ENCODE results near the gene STIP1. TPM values are rescaled to one million over a fixed set of nuclear protein-coding genes. Genes with fewer than 3 reads are reported as not detected.
A peak's percentile ranks its signal among the peaks of the same experiment; 100 is the strongest.

Gene STIP1
- total RNA-seq, 1 experiment from 2014 or later, result 297 TPM

DNA sequence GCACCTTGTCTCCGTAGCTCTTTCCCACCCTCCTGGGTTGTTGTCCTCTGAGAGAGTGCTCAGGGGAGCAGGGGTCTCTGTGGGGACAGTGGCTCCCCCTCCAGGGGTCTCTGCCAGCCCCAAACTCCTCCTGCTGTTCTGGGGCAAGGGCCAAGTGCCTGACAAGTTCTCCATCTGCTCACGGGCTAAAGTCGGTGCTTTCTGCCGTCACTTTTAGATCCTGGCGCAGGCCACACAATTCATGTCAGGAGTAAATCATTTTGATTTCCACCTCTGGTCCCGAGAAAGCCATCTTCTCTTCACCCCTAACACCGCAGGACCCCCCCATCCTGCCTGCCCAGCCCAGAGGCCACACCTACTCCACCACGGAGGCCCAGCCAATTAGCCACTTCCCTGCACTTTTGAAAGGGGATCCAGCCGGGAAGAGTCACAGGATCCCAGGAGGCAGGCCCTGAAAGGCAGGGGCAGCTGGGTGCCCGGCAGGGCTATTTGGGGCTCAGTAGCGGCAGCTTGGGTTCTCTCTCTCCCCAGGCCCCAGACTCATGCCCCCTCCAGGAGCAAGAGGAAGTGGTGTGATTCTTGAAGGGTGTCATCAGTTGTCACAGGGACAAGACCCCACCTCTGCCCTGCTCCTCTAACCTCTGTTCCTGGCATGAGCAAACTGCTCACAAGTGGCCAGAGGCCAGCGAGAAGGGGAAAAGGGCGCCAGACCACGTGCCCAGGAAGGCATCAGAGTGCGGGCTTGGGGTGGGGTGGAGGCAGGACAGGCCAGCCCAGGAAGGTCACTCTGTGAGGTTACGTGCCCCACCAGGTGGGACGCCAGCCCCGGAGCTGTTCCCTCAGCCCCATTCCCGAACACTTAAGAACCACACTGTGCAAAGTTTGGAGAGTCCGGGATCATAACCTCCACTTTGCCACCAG lies 21.3 kb upstream of the STIP1 start:
- H3K4me3 ChIP-seq (ENCODE audit: low read depth, low read length), result peak overlapping the region; percentile 77
- POLR2A ChIA-PET, result interaction anchor here (0.6 to 2.3 kb wide), 3 partner anchors 21 to 226 kb away, joined by 3 to 33 read pairs (median 3); partner anchors contain the start of genes NAA40 and STIP1
- peak overlapping the region; percentile 78 for H3K4me3 Mint-ChIP-seq (ENCODE audit: unreplicated experiment)

DNA sequence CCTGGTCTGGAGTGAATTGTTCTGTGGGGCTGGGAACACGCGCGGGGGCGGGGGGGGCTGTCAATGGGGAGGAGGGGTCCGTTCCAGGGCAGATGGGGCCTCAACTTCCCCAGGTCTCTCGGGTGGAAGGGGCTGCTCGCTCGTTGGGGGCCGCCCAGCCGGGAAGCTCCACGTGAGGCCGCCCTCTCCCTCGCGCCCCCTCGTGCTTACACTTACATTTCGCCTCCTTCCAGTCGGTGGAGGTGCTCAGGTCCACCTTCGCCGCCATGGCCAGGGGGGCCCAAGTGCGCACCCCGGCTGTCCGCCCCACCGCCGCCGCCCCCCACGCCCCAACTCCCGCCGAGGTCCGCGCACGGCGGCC lies 20.5 kb upstream of the STIP1 start:
- ChIA-PET POLR2A (interaction anchor here (0.6 to 2.3 kb wide), 2 partner anchors 20 to 226 kb away, joined by 3 to 33 read pairs; partner anchors contain the start of genes NAA40 and STIP1), CTCF (interaction anchor here (1.0 to 2.8 kb wide), 3 partner anchors 12 to 152 kb away, joined by 3 to 19 read pairs (median 3); partner anchors contain the start of genes PRDX5, STIP1 and TRMT112)
- peak overlapping the region; percentile 77 for H3K4me3 ChIP-seq (ENCODE audit: low read depth, low read length)
- H3K27ac Mint-ChIP-seq (ENCODE audit: unreplicated experiment), result peak overlapping the region; percentile 89
- H3K4me1 ChIP-seq, result peaks cover 12% of the 10 kb centered on the region; the same call in 1 of the 2 replicates
- H3K4me3 Mint-ChIP-seq (ENCODE audit: unreplicated experiment), result peak overlapping the region; percentile 78
- H3K27me3 Mint-ChIP-seq (ENCODE audit: insufficient read depth, unreplicated experiment), result no peaks in the 10 kb centered on the region
- H3K27me3 ChIP-seq (replicated peaks; ENCODE audit: control insufficient read depth, insufficient read depth, low read length), result no peaks in the 10 kb centered on the region
- peaks cover 13% of the 10 kb centered on the region for H3K4me1 Mint-ChIP-seq (ENCODE audit: low read depth, unreplicated experiment)
- TF ChIP-seq, protein P1, sequence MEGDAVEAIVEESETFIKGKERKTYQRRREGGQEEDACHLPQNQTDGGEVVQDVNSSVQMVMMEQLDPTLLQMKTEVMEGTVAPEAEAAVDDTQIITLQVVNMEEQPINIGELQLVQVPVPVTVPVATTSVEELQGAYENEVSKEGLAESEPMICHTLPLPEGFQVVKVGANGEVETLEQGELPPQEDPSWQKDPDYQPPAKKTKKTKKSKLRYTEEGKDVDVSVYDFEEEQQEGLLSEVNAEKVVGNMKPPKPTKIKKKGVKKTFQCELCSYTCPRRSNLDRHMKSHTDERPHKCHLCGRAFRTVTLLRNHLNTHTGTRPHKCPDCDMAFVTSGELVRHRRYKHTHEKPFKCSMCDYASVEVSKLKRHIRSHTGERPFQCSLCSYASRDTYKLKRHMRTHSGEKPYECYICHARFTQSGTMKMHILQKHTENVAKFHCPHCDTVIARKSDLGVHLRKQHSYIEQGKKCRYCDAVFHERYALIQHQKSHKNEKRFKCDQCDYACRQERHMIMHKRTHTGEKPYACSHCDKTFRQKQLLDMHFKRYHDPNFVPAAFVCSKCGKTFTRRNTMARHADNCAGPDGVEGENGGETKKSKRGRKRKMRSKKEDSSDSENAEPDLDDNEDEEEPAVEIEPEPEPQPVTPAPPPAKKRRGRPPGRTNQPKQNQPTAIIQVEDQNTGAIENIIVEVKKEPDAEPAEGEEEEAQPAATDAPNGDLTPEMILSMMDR (IDR thresholded peaks at IDR 0.05; ENCODE audit: insufficient read depth in 1 of 2, low read depth in 1 of 2, low read length in 1 of 2, severe bottlenecking in 1 of 2, unreplicated experiment in 1 of 2), result peak in 1 of 2 experiments; percentile 31
- no peaks in the 10 kb centered on the region for H3K9me3 Mint-ChIP-seq (ENCODE audit: unreplicated experiment)
- H3K36me3 Mint-ChIP-seq (ENCODE audit: insufficient read depth, unreplicated experiment), result peaks cover 17% of the 10 kb centered on the region
- no TSS peak for BruUV-seq (replicated peaks)
- intact Hi-C loops (cut with micrococcal nuclease; ENCODE audit: unreplicated experiment), result loop anchor here (1.0 kb wide), 1 partner anchor 20 kb away; no protein-coding TSS in a partner anchor
- no peaks in the 10 kb centered on the region for H3K9me3 ChIP-seq
- no peaks in the 10 kb centered on the region for H3K36me3 ChIP-seq (ENCODE audit: control insufficient read depth, insufficient read depth, low read length)
- DNase-seq, result peak in 1 of 2 experiments; percentile 62

More for the DNA sequence above, 21.3 kb upstream of the STIP1 start:
- CTCF ChIA-PET, result interaction anchor here (1.0 to 2.8 kb wide), 2 partner anchors 12 to 21 kb away, joined by 3 to 19 read pairs; partner anchors contain the start of gene STIP1
- intact Hi-C loops (cut with micrococcal nuclease; ENCODE audit: unreplicated experiment), result loop anchor here (1.0 kb wide), 1 partner anchor 21 kb away; no protein-coding TSS in a partner anchor
- no peak for DNase-seq
- TF ChIP-seq, protein P1 (IDR thresholded peaks at IDR 0.05; ENCODE audit: insufficient read depth in 1 of 2, low read depth in 1 of 2, low read length in 1 of 2, severe bottlenecking in 1 of 2, unreplicated experiment in 1 of 2), result no peak
- Histone ChIP-seq H3K9me3 (no peaks in the 10 kb centered on the region), H3K36me3 (ENCODE audit: control insufficient read depth, insufficient read depth, low read length) (no peaks in the 10 kb centered on the region), H3K27me3 (replicated peaks; ENCODE audit: control insufficient read depth, insufficient read depth, low read length) (no peaks in the 10 kb centered on the region), H3K4me1 (peaks cover 12% of the 10 kb centered on the region; the same call in 1 of the 2 replicates)
- TSS peak; percentile 27 for BruUV-seq (replicated peaks)
- H3K27ac Mint-ChIP-seq (ENCODE audit: unreplicated experiment), result peak overlapping the region; percentile 73
- H3K9me3 Mint-ChIP-seq (ENCODE audit: unreplicated experiment), result no peaks in the 10 kb centered on the region
- H3K4me1 Mint-ChIP-seq (ENCODE audit: low read depth, unreplicated experiment), result peaks cover 13% of the 10 kb centered on the region
- no peaks in the 10 kb centered on the region for H3K27me3 Mint-ChIP-seq (ENCODE audit: insufficient read depth, unreplicated experiment)
- H3K36me3 Mint-ChIP-seq (ENCODE audit: insufficient read depth, unreplicated experiment), result peaks cover 17% of the 10 kb centered on the region

Measured in Caco-2 (cell line).